GM12878 (cell line): ENCODE measurements around the gene PLK1. TPM values are rescaled to one million over a fixed set of nuclear protein-coding genes. Genes with fewer than 3 reads are reported as not detected.

Experiments
- ATAC-seq: fragments of 200-7000 bp; cut with Tn5 transposase; 3 replicates; pipeline ENCODE4 v1.9.1; 2020; ENCODE audit warnings: mild to moderate bottlenecking, moderate library complexity
- BruUV-seq: library from RNA; stranded (reverse); fragments of 400-500 nt; replicated peaks from 2 replicates; lab custom pipeline; 2021; lab: Mats Ljungman, UMichigan
- CTCF ChIA-PET: fragments of 300-600 bp; sonication (Branson Sonifier 250); formaldehyde crosslinking; extraction: SDS; loops from one replicate; lab custom pipeline; 2021; ENCODE audit warnings: inconsistent platforms; lab: Yijun Ruan, JAX
- POLR2A ChIA-PET: fragments of 350-600 bp; formaldehyde crosslinking; extraction: SDS; loops from one replicate; lab custom pipeline; 2021; ENCODE audit warnings: inconsistent platforms; lab: Charles Lee
- RAD21 ChIA-PET: fragments of 300-600 bp; sonication (Branson Sonifier 250); formaldehyde crosslinking; loops from one replicate; lab custom pipeline; 2023; ENCODE audit warnings: antibody characterized with exemption; ENCODE audit not compliant: unreplicated experiment; lab: Charles Lee
- SMC1A ChIA-PET: fragments of 300-600 bp; sonication (Branson Sonifier 250); formaldehyde crosslinking; loops from one replicate; lab custom pipeline; 2023; ENCODE audit not compliant: unreplicated experiment, uncharacterized antibody; lab: Charles Lee
- DNase-seq: peaks from one replicate; pipeline ENCODE4 v3.0.0-alpha.2; 2011; ENCODE audit warnings: low read depth, low spot score
- FAIRE-seq: peaks from 3 replicates; lab custom pipeline; 2011; peaks lifted over from hg19 to GRCh38; lab: Jason Lieb, UNC
- H2AFZ ChIP-seq: 2 replicates; pipeline ENCODE4 v1.6.0; 2011; ENCODE audit warnings: low read depth, low read length, control low read depth; ENCODE audit not compliant: control insufficient read depth
- H3K27ac ChIP-seq: 2 replicates; pipeline ENCODE4 v1.5.1; 2011; ENCODE audit warnings: control low read depth; ENCODE audit not compliant: control insufficient read depth, insufficient read depth
- H3K27me3 ChIP-seq, 2 experiments: replicated peaks in 1 of 2; 2 replicates each; pipeline versions ENCODE4 v1.6.0 to v1.6.1; 2011; ENCODE audit warnings: low read length in 1 of 2; ENCODE audit not compliant: control insufficient read depth in 2 of 2, insufficient read depth in 2 of 2
- H3K36me3 ChIP-seq, 2 experiments: 2 replicates each; pipeline ENCODE4 v1.5.1; 2011; ENCODE audit warnings: low read length in 1 of 2; ENCODE audit not compliant: control insufficient read depth in 2 of 2, insufficient read depth in 2 of 2
- H3K4me1 ChIP-seq: 2 replicates; pipeline ENCODE4 v1.6.1; 2011; ENCODE audit warnings: mild to moderate bottlenecking, low read length, moderate library complexity, mixed read lengths; ENCODE audit not compliant: control insufficient read depth, insufficient read depth
- H3K4me2 ChIP-seq: 2 replicates; pipeline ENCODE4 v1.6.0; 2011; ENCODE audit warnings: control low read depth; ENCODE audit not compliant: control insufficient read depth, insufficient read depth
- H3K4me3 ChIP-seq: fragments of 200-600 bp; sonication (generic); 2 replicates; pipeline ENCODE4 v1.5.1; 2016
- H3K79me2 ChIP-seq: 2 replicates; pipeline ENCODE4 v1.6.0; 2011; ENCODE audit warnings: low read length; ENCODE audit not compliant: control insufficient read depth, insufficient read depth
- H3K9ac ChIP-seq: 2 replicates; pipeline ENCODE4 v1.8.0; 2011; ENCODE audit warnings: low read length, control low read depth, mixed read lengths; ENCODE audit not compliant: control insufficient read depth, insufficient read depth
- H3K9me3 ChIP-seq: replicated peaks from 3 replicates; pipeline ENCODE4 v1.5.1; 2011; ENCODE audit warnings: mild to moderate bottlenecking, low read length; ENCODE audit not compliant: control insufficient read depth, insufficient read depth
- H4K20me1 ChIP-seq: 2 replicates; pipeline ENCODE4 v1.6.0; 2011; ENCODE audit not compliant: control insufficient read depth, insufficient read depth
- BRCA1 ChIP-seq: IDR thresholded peaks from 2 replicates; pipeline ENCODE4 v1.6.1; 2011; ENCODE audit warnings: low read depth, low read length, improper control_type of control experiment
- CUX1 ChIP-seq: IDR thresholded peaks from 2 replicates; pipeline ENCODE4 v1.6.1; 2012; ENCODE audit warnings: improper control_type of control experiment, low read depth, low read length; ENCODE audit not compliant: insufficient replicate concordance
- RELA ChIP-seq: fragments of 450-650 bp; IDR thresholded peaks from 2 replicates; pipeline ENCODE4 v1.8.0; 2014; ENCODE audit warnings: borderline replicate concordance; ENCODE audit not compliant: partially characterized antibody
- SIN3A ChIP-seq: IDR thresholded peaks from 2 replicates; pipeline ENCODE4 v1.6.1; 2012; ENCODE audit warnings: low read depth, low read length, improper control_type of control experiment
- TCF12 ChIP-seq: IDR thresholded peaks from 2 replicates; pipeline ENCODE4 v1.6.1; 2011; ENCODE audit warnings: low read depth, mild to moderate bottlenecking, low read length
- TCF3 ChIP-seq: IDR thresholded peaks from 2 replicates; pipeline ENCODE4 v1.6.1; 2012; ENCODE audit warnings: low read depth, mild to moderate bottlenecking, low read length, borderline replicate concordance; ENCODE audit not compliant: insufficient read depth
- TCF7 ChIP-seq: IDR thresholded peaks from 2 replicates; pipeline ENCODE4 v1.6.1; 2014; ENCODE audit warnings: antibody characterized with exemption, borderline replicate concordance
- WGBS: methylation state at CpG from one replicate; pipeline ENCODE4 v1.1.6; 2016; ENCODE audit warnings: low lambda C conversion rate; ENCODE audit not compliant: insufficient replicate concordance, insufficient coverage; ENCODE audit errors: missing lambda C conversion rate; 5-methylcytosine and 5-hydroxymethylcytosine counted together
- in situ Hi-C: fragments of 300-500 bp; cut with MboI; formaldehyde crosslinking; loops from 9 replicates; pipeline ENCODE4 v1.14.3; 2018; ENCODE audit warnings: mixed read lengths
- intact Hi-C: fragments of 100-400 bp; cut with micrococcal nuclease; formaldehyde crosslinking; loops from one replicate; pipeline ENCODE4 v1.14.2; 2022; ENCODE audit not compliant: unreplicated experiment
- polyA plus RNA-seq, 11 experiments: library from polyadenylated mRNA; depleted of rRNA in 4 of 11; unstranded in 6 of 11; stranded (reverse) in 5 of 11; fragments of >200 nt; fragmentation: Nextera tagmentation in 4 of 11; fragmentation: Illumina TruSeq in 1 of 11; extraction: Ambion mirVana in 4 of 11; extraction: Trizol in 1 of 11; gene quantifications; 1 replicate in 1 of 11; 2 replicates in 10 of 11; pipeline versions ENCODE4 v1.2.1 to v1.2.3, GENCODE V29; 2011 to 2016; ENCODE audit warnings: inconsistent platforms in 2 of 11, missing spikeins in 2 of 11, low read depth in 1 of 11
- total RNA-seq, 4 experiments: library from RNA; depleted of rRNA in 3 of 4; stranded (reverse); fragments of >200 nt in 3 of 4; fragmentation: Illumina TruSeq in 1 of 4; extraction: Trizol in 1 of 4; gene quantifications; 2 replicates each; pipeline versions ENCODE4 v1.2.1 to v1.2.3, GENCODE V29; 2013 to 2021

Gene PLK1
- total and polyA plus RNA-seq, 10 of the 15 experiments (the other 5 are each of a cell fraction or from before 2014, with no cell fraction given): 11.3 to 191 (median 84.5) TPM

DNA sequence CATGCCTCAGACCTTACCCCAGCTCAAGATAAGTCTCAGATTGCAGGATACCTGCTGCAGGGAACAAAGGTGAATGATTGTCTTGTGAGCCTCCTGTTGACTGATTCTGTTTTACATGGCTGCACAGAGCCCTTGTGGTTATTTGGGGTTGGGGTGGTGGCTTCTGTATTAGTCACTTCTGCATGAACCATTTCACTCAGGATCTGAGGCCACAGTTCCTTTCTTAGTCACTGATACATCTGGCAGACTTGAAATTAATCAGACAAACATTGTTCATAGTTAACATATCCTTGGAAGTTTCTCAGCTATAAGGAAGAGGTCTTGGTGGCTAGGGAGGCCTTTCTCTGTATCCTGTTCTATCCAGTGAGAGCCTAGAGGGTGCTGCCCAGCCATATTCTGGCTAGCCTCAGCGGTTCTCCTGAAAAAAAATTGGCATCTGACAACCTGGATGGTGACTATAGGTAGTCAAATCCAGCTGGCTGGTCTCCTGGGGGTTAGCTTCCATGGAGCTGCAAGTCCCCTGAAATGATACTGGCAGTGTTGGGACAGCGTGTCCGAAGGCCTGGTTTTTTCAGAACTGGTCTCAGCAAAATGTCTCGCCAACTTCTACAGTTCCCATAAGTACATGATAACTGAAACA is 8.4 kb upstream of the PLK1 start (continued):
- TF ChIP-seq CUX1 (peak; percentile 77), TCF7 (peak; percentile 86), BRCA1 (no peak), SIN3A (no peak)

- intact Hi-C loops: no loop called here
- Histone ChIP-seq H3K9me3 (no peaks in the 10 kb centered on the region), H3K4me3 (no peak overlapping the region), H3K27ac (no peak overlapping the region), H3K27me3 (no peaks in the 10 kb centered on the region), H3K36me3 (peaks cover 3 to 11% of the 10 kb centered on the region in 2 experiments; a peak in 3 of 4 replicates), H3K4me1 (peaks cover 33% of the 10 kb centered on the region), H4K20me1 (peaks cover 6% of the 10 kb centered on the region), H3K79me2 (peaks cover 9% of the 10 kb centered on the region), H3K4me2 (no peak overlapping the region), H3K9ac (no peak overlapping the region), H2AFZ (no peak overlapping the region)
- BruUV-seq: no TSS peak
- ChIA-PET CTCF (interaction anchor here (1.3 to 1.5 kb wide), 2 partner anchors 10 to 168 kb away, joined by 3 to 4 read pairs; no protein-coding TSS in a partner anchor), RAD21 (no interaction called here), POLR2A (no interaction called here), SMC1A (interaction anchor here (0.5 to 1.2 kb wide), 3 partner anchors 24 to 166 kb away, joined by 3 to 5 read pairs (median 3); no protein-coding TSS in a partner anchor)
- ATAC-seq (no peak), DNase-seq (no peak), FAIRE-seq (no peak)
- WGBS: 82% methylated on average over 8 of the region's 8 CpGs
- TF ChIP-seq TCF3 (0 out of 2 replicates have a peak, but pooled peaks have one; percentile 23), TCF12 (peak; percentile 48; the same call in 1 of the 2 replicates), RELA (no peak)
- in situ Hi-C loops: no loop called here
Measured at GRCh38 chr16:23673971-23674614, 4.6 kb upstream of the PLK1 start.
